Measurements from ENCODE around the gene FGF21.

FGF21 gene

GRCh38 chr19:48755084-48755641 lies at the start of gene FGF21:
TSS of gene FGF21 (plus strand) at chr19:48755524. CDS start at chr19:48756237, 713 bp downstream.
- DNase-seq (ENCODE audit: low read depth, low spot score) = no peak

DNA sequence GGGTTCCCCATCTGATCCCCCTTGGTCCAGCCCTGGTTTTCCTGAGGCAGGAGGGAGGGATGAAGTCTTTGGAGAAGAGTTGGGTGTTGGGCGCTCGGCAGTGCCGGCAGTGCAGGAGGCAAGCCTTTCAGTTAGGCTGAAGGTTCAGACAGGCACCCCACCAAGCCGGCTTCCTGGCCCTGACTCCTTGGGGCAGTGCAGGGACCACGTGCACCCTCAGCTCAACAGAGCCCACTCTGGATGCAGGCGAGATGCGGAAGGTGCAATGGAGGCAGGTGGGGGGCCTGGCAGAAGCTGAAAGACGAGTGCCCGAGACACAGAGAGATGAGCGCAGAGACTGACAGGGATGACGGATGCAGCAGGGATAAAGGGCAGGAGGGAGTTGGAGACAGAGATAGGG lies 46.9 kb upstream of the FGF21 start:
- Histone ChIP-seq H3K9me3 (ENCODE audit: insufficient read depth, low read length) (peaks cover 9% of the 10 kb centered on the region; the same call in 1 of the 2 replicates), H3K4me1 (ENCODE audit: insufficient read depth, insufficient read length) (peaks cover 4% of the 10 kb centered on the region), H3K9ac (ENCODE audit: insufficient read length, low read depth) (no peak overlapping the region), H3K27me3 (ENCODE audit: insufficient read depth, insufficient read length) (no peaks in the 10 kb centered on the region), H3K36me3 (ENCODE audit: insufficient read depth, insufficient read length, low read length) (no peaks in the 10 kb centered on the region), H3K4me3 (ENCODE audit: insufficient read length, low read depth) (no peak overlapping the region)
- no peak for DNase-seq (ENCODE audit: low read depth, low spot score)
- TF ChIP-seq YY1 (IDR thresholded peaks at IDR 0.05; ENCODE audit: insufficient read depth, insufficient read length) (no peak), SUZ12 (IDR thresholded peaks at IDR 0.05; ENCODE audit: extremely low read depth, insufficient read depth, insufficient read length) (no peak), ZNF274 (IDR thresholded peaks at IDR 0.05; ENCODE audit: low read depth, low read length) (no peak)

More at GRCh38 chr19:48755084-48755641, at the start of gene FGF21:
- Histone ChIP-seq H3K4me3 (ENCODE audit: insufficient read length, low read depth) (no peak within 1 kb of the TSS), H3K9ac (ENCODE audit: insufficient read length, low read depth) (no peak within 1 kb of the TSS), H3K27me3 (ENCODE audit: insufficient read depth, insufficient read length) (no peaks in the 10 kb centered on the region), H3K4me1 (ENCODE audit: insufficient read depth, insufficient read length) (peaks cover 11% of the 10 kb centered on the region), H3K36me3 (ENCODE audit: insufficient read depth, insufficient read length, low read length) (peaks cover 6% of the 10 kb centered on the region), H3K9me3 (ENCODE audit: insufficient read depth, low read length) (no peaks in the 10 kb centered on the region)
- TF ChIP-seq SUZ12 (IDR thresholded peaks at IDR 0.05; ENCODE audit: extremely low read depth, insufficient read depth, insufficient read length) = no peak

- no peak overlapping the region for H3K4me3 ChIP-seq (ENCODE audit: insufficient read length, low read depth)
- H3K9me3 ChIP-seq (ENCODE audit: insufficient read depth, low read length) = peaks cover 9% of the 10 kb centered on the region; the same call in 1 of the 2 replicates
- DNase-seq (ENCODE audit: low read depth, low spot score) = no peak
- TF ChIP-seq ZNF274 (IDR thresholded peaks at IDR 0.05; ENCODE audit: low read depth, low read length) = no peak
- TF ChIP-seq SUZ12 (IDR thresholded peaks at IDR 0.05; ENCODE audit: extremely low read depth, insufficient read depth, insufficient read length) = no peak
- TF ChIP-seq YY1 (IDR thresholded peaks at IDR 0.05; ENCODE audit: insufficient read depth, insufficient read length) = no peak
- peaks cover 4% of the 10 kb centered on the region for H3K4me1 ChIP-seq (ENCODE audit: insufficient read depth, insufficient read length)
- no peaks in the 10 kb centered on the region for H3K36me3 ChIP-seq (ENCODE audit: insufficient read depth, insufficient read length, low read length)
- H3K9ac ChIP-seq (ENCODE audit: insufficient read length, low read depth) = no peak overlapping the region
- no peaks in the 10 kb centered on the region for H3K27me3 ChIP-seq (ENCODE audit: insufficient read depth, insufficient read length)
Measured at GRCh38 chr19:48711106-48711662, 44.1 kb upstream of the FGF21 start.

DNA sequence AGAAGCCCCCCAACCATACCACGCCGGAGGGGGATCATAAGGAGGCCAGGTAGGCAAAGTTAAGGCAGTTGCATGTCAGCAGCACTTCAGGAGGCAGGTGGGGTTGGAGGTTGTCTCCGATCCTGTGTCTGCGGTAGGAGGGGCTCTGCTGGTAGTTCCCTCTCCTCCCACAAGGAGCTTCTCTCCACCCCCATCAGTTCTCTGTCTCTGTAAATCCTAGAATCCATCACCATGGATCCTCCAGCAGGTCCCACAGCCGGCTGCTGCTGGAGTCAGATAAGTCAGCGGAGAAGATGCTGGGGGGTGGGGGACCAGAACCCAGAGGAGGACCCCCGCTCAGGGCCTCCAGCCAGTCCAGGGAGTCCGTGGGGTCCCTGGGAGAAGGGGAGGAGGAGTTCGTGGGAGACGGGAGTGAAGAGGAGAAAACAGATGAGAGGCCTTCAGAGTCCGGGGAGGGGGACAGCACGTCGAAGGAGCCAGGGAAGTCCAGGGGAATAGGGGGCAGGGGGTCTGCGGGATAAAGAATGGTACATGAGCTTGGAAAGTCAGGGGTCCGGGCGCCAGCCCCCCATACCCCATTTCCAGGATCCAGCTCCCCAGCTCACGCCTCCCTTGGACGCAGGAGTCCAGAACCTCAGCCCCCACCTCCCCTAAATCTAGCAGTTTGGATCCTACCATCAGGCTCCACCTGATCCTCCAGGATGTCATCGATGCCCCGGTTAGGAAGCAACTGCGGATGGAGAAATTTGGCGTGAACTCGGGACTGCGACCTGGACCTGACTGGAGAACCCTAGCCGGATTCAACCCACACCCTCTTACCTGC lies 42.1 kb upstream of the FGF21 start:
- no peaks in the 10 kb centered on the region for H3K27me3 ChIP-seq (ENCODE audit: insufficient read depth, insufficient read length)
- TF ChIP-seq SUZ12 (IDR thresholded peaks at IDR 0.05; ENCODE audit: extremely low read depth, insufficient read depth, insufficient read length) (no peak), ZNF274 (IDR thresholded peaks at IDR 0.05; ENCODE audit: low read depth, low read length) (no peak)
- peak overlapping the region; percentile 73 for H3K4me3 ChIP-seq (ENCODE audit: insufficient read length, low read depth)
- H3K9ac ChIP-seq (ENCODE audit: insufficient read length, low read depth) = peak overlapping the region; percentile 85
- H3K9me3 ChIP-seq (ENCODE audit: insufficient read depth, low read length) = peaks cover 9% of the 10 kb centered on the region; the same call in 1 of the 2 replicates
- no peak for DNase-seq (ENCODE audit: low read depth, low spot score)
- no peaks in the 10 kb centered on the region for H3K36me3 ChIP-seq (ENCODE audit: insufficient read depth, insufficient read length, low read length)
- peaks cover 6% of the 10 kb centered on the region for H3K4me1 ChIP-seq (ENCODE audit: insufficient read depth, insufficient read length)

DNA sequence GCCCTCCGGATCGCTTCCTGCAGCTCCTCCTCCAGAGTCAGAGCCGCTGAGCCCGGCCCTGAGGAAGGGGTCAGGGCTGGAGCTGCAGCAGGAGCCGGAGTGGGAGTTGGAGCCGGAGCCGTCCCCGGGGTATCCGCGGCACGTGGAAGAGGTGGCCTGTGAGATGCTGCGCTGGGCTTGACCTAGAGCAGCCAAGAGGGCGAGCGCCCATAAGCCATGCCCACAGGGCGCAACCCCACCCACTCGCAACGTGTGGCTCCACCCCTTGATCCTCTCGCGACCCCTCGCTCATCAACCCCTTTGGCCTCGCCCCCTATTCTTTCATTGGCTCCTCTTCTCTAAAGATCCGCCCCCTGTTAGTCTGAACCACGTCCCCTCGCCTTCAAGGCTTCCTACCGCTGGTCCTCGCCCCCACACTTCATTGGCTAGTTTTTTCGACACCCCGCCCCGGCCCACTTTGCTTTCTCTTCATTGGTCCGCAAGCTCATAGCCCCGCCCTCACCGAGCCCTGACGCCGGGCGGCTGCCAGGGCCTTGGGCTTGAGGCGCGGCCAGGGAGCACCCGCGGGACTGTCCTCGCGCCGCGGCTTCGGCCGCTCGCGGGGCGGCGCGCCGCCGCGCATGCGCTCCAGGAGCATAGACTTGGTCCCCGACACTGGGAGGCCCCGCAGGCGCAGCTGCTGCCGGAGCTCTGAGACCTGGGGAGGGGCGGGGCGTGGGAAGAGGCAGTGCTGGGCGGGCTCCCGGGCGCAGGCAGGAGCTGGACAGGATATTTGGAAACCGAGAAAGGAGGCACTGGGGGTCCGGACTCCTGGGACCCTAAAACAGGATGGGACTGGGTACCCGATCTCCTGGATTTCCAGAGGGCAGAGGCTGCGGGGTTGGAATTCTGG lies 41.2 kb upstream of the FGF21 start:
- peaks cover 9% of the 10 kb centered on the region; the same call in 1 of the 2 replicates for H3K9me3 ChIP-seq (ENCODE audit: insufficient read depth, low read length)
- peaks cover 8% of the 10 kb centered on the region for H3K4me1 ChIP-seq (ENCODE audit: insufficient read depth, insufficient read length)
- H3K4me3 ChIP-seq (ENCODE audit: insufficient read length, low read depth) = peak overlapping the region; percentile 73
- H3K9ac ChIP-seq (ENCODE audit: insufficient read length, low read depth) = peak overlapping the region; percentile 85
- H3K27me3 ChIP-seq (ENCODE audit: insufficient read depth, insufficient read length) = no peaks in the 10 kb centered on the region
- H3K36me3 ChIP-seq (ENCODE audit: insufficient read depth, insufficient read length, low read length) = no peaks in the 10 kb centered on the region
- DNase-seq (ENCODE audit: low read depth, low spot score) = peak; percentile 93
- TF ChIP-seq SUZ12 (IDR thresholded peaks at IDR 0.05; ENCODE audit: extremely low read depth, insufficient read depth, insufficient read length) (no peak), ZNF274 (IDR thresholded peaks at IDR 0.05; ENCODE audit: low read depth, low read length) (no peak), YY1 (IDR thresholded peaks at IDR 0.05; ENCODE audit: insufficient read depth, insufficient read length) (no peak)

DNA sequence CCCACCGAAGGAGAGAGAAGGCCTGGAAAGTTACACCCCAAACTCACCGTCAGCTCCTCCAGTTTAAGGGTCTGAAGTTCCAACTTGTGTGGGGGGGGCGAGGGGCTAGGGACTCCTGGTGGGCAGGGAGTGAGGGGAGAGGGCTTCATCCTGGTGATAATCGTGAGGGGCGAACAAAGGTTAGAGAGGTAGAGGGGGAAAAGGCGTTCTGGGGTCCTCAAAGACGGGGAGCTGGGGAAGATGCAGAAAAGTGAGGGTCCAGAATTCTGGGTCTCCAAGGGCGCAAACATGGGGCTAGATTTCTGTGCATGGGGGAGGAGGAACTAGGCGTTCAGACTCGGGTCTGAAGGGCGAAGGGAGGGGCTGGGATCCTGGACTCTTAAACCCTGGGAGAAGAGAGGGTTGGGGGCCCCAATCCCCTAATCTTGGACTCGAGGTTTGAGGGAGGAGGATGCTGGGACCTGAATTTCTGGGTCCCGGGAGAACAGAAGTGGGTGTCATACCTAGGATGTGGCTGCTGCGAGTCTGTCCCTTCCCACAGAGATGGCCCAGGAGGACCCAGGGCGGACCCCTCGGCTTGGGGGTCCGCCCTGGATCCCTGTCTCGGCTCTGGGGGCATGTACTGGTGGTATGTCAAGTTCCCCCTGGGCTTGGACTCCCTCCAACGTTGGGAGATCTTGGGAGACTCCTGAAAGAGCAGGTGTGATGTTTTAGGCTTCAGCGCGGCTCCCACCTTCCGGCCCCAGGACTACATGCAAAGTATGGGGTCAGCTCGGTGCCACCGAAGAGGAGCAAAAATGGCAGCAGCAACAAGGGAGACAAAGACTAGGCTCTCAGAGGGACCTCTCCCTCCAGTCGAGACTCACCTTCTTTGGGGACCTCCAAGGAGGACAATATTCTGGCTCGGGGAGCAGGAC lies 40.3 kb upstream of the FGF21 start:
- Histone ChIP-seq H3K4me1 (ENCODE audit: insufficient read depth, insufficient read length) (peaks cover 12% of the 10 kb centered on the region), H3K9me3 (ENCODE audit: insufficient read depth, low read length) (peaks cover 9% of the 10 kb centered on the region; the same call in 1 of the 2 replicates), H3K9ac (ENCODE audit: insufficient read length, low read depth) (peak overlapping the region; percentile 79), H3K4me3 (ENCODE audit: insufficient read length, low read depth) (peak overlapping the region; percentile 38), H3K36me3 (ENCODE audit: insufficient read depth, insufficient read length, low read length) (no peaks in the 10 kb centered on the region), H3K27me3 (ENCODE audit: insufficient read depth, insufficient read length) (no peaks in the 10 kb centered on the region)
- no peak for TF ChIP-seq SUZ12 (IDR thresholded peaks at IDR 0.05; ENCODE audit: extremely low read depth, insufficient read depth, insufficient read length)
- TF ChIP-seq ZNF274 (IDR thresholded peaks at IDR 0.05; ENCODE audit: low read depth, low read length) = no peak
- TF ChIP-seq YY1 (IDR thresholded peaks at IDR 0.05; ENCODE audit: insufficient read depth, insufficient read length) = no peak
- DNase-seq (ENCODE audit: low read depth, low spot score) = no peak

Measured in NT2/D1 (cell line).